Motor neuron (in vitro differentiated cells): ENCODE measurements around the gene PRG3. TPM values are rescaled to one million over a fixed set of nuclear protein-coding genes. Genes with fewer than 3 reads are reported as not detected.
"Not testable (repeated sequence)": the region's sequence is repeated elsewhere in the genome, so short reads cannot be mapped to it uniquely, and the experiment has no call there.

Source experiments
- ATAC-seq, 8 experiments: fragments of 200-7000 bp; cut with Tn5 transposase; replicated peaks in 6 of 8; 2 replicates each; pipeline ENCODE4 v1.8.0; 2021; ENCODE audit warnings: mild to moderate bottlenecking in 8 of 8, moderate library complexity in 8 of 8
- H3K27ac ChIP-seq, 2 donors: fragments of 250-450 bp; sonication (Bioruptor Pico); 2 replicates each; pipeline ENCODE4 v1.9.0; 2021; ENCODE audit warnings: antibody characterized with exemption in 2 of 2, mild to moderate bottlenecking in 2 of 2, moderate library complexity in 1 of 2
- H3K4me1 ChIP-seq, 2 donors: fragments of 250-450 bp; sonication (Bioruptor Pico); replicated peaks in 1 of 2; 2 replicates each; pipeline ENCODE4 v1.6.1; 2021; ENCODE audit warnings: antibody characterized with exemption in 2 of 2, mild to moderate bottlenecking in 2 of 2, moderate library complexity in 1 of 2
- H3K4me3 ChIP-seq, 5 donors: fragments of 250-450 bp; sonication (Bioruptor Pico); 2 replicates each; pipeline ENCODE4 v1.9.0; 2021; ENCODE audit warnings: antibody characterized with exemption in 5 of 5, mild to moderate bottlenecking in 5 of 5, moderate library complexity in 4 of 5
- WGBS, 10 experiments: fragments of 450-650 bp; shearing (Covaris generic); methylation state at CpG; one replicate each; pipeline ENCODE4 v1.0.0; 2022; 5-methylcytosine and 5-hydroxymethylcytosine counted together
- in situ Hi-C, 9 experiments: fragments of 400-800 bp; cut with MboI; loops; one replicate each; pipeline ENCODE4 v1.15.0; 2021; ENCODE audit warnings: low sequenced_read_pairs in 9 of 9, low pct_unique_long_range_greater_than_20kb in 2 of 9; ENCODE audit not compliant: unreplicated experiment in 9 of 9
- total RNA-seq, 8 experiments: library from RNA; unstranded; fragments of 300-600 nt; gene quantifications; 2 replicates each; pipeline versions ENCODE4 v1.2.3 to v1.2.4, GENCODE V29; 2022

The PRG3 gene
- total RNA-seq, 8 experiments from 2014 or later = not detected

DNA sequence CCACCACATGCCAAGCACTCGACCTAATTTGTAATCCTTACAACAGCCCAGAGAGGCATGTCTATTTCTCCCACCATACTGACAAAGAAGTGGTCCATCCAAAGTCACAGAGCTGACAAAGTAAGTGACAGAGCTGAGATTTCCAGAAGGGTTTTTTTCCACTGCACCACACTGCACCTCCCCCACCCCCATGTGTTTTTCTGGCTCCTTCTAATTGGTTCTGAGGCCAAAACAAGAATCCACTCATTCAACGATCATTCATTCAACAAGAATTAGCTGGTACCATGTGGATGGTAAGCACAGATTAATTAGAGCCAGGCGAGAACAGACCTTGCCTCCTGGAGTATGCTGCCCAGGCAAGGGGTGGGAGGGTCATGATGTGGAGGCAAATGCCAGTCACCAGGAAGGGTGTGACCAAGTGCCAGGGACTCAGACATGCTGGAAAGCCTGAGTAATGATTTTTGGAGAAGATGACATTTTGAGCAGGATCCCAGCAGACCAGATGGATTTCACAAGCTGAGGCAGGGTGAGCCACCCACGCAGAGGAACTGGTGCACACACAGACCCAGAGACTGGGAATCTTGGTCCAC lies 24.4 kb upstream of the PRG3 start:
- peak in 1 of 8 experiments; percentile 49 for ATAC-seq
- in situ Hi-C loops = no loop called here
- no peak overlapping the region for H3K4me3 ChIP-seq
- WGBS, 10 experiments = 0 to 100% (median 48%) methylated on average over 1 to 4 of the region's 4 CpGs; no CpG with 5 or more reads in 1 of the 10 experiments
- no peak overlapping the region for H3K27ac ChIP-seq
- no peaks in the 10 kb centered on the region for H3K4me1 ChIP-seq

DNA sequence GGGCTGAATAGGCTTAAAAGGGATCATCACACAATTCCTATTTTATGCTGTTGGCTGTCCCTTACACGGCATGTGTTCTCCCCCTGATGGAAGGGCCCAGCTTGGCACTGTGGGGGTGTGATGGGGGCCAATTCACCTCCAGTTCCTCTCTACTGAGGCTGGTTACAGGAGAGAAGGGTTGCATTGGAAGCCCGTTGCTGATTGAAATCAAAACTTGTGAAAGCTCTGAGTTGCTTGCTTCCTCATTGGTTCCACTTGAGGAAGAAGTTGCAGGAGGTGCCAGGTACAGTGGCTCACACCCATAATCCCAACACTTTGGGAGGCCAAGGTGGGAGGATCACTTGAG lies 22.8 kb upstream of the PRG3 start:
- no peaks in the 10 kb centered on the region for H3K4me1 ChIP-seq
- H3K4me3 ChIP-seq = no peak overlapping the region
- in situ Hi-C loops = no loop called here
- WGBS, 10 experiments = 56 to 100% (median 63%) methylated on average over 1 to 2 of the region's 2 CpGs; no CpG with 5 or more reads in 4 of the 10 experiments
- H3K27ac ChIP-seq = no peak overlapping the region
- no peak for ATAC-seq

DNA sequence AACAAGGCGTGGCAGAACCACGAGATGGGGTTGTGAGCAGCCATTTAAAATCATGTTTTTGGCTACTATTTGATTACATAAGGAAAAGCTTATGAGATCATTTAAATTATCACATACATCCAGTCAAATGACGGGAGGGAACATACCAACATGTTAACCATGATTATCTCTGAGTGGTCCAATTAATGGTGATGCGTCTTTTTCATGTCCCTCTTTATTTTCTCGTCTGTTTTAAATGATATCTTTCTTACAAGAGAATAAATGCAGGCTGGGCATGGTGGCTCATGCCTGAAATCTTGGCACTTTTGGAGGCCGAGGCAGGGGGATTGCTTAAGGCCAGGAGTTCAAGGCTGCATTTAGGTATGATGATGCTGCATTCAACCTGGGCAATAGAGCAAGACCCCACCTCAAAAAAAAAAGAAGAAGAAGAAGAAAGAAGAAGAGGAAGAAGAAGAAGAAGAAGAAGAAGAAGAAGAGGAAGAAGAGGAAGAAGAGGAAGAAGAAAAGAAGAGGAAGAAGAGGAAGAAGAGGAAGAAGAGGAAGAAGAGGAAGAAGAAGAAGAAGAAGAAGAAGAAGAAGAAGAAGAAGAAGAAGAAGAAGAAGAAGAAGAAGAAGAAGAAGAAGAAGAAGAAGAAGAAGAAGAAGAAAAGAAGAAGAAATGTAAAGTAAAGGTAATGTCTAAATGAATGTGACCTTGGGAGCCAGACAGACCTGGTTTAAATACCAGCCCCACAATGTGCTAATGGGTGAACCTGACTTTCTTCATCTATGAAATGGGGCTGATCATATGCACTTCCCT lies 22.3 kb upstream of the PRG3 start:
- H3K4me3 ChIP-seq, H3K27ac ChIP-seq, H3K4me1 ChIP-seq, ATAC-seq, in situ Hi-C loops: not testable (repeated sequence)
- 41 to 83% (median 78%) methylated on average over 1 to 5 of the region's 6 CpGs; no CpG with 5 or more reads in 1 of the 10 experiments for WGBS, 10 experiments

DNA sequence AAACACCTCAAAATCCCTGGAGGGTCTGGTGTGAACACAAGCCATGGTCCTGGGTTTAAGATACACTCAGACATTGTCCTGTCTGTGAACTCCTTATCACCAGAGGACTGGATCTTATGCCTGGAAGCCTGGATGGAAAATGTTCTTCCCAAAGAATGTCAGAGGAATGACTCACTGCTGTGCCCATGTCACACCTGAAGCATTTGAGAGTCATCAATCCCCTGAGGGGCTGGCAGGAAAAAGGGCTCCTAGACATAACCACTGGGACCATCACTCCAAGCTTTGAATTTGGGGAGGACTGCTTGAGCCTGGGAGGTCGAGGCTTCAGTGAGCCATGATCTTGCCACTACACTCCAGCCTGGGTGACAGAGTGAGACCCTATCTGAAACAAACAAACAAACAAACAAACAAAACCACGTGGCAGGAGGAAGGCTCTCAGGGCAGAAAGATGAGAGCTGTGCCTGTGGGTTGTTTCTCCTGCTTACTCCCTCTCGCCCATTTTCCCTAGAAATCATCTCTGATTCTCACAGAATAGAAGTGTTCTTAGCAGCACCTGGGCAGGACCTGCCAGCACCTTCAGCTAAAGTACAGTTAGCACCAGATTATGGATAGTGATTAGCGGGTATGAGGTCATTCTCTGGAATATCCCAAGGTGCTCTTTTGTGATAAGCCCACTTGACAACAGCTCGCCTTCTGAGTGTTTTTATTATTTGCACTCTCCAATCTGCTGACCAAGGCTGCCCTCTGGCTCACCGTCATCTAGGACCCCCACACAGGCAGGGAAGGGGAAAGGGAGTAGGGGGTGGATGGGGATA lies 21.4 kb upstream of the PRG3 start:
- Histone ChIP-seq H3K27ac (no peak overlapping the region), H3K4me1 (no peaks in the 10 kb centered on the region), H3K4me3 (no peak overlapping the region)
- no peak for ATAC-seq
- in situ Hi-C loops = no loop called here
- WGBS, 10 experiments = 17 to 100% (median 43%) methylated on average over 1 to 4 of the region's 6 CpGs; no CpG with 5 or more reads in 2 of the 10 experiments

DNA sequence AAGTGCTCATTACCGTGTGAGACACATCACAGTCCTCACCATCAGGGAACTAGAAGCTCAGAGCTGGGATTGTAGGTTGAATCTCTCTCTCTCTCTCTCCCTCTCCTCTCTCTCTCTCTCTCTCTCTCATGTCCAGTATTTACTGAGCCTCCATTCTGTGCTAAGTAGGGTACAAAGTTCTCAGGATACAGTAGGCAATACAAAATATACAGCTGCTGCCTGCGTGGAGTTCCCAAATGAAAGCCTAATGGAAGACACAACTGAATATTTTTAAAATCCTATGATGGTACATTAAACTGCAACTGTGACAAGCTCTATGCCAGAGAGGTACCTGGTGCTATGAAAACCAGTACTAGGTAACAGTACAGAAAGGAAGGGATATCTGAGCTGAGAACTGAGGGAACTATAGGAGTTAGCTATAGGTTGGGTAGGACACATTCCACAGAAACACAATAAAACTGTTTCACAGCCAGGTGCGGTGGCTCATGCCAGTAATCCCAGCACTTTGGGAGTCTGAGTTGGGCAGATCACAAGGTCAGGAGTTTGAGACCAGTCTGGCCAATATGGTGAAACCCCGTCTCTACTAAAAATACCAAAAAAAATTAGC lies 19.1 kb upstream of the PRG3 start:
- Histone ChIP-seq H3K27ac (no peak overlapping the region), H3K4me1 (no peaks in the 10 kb centered on the region), H3K4me3 (no peak overlapping the region)
- in situ Hi-C loops = no loop called here
- WGBS, 10 experiments = 20 to 100% (median 92%) methylated on average over 1 to 3 of the region's 4 CpGs; no CpG with 5 or more reads in 2 of the 10 experiments
- ATAC-seq = no peak

DNA sequence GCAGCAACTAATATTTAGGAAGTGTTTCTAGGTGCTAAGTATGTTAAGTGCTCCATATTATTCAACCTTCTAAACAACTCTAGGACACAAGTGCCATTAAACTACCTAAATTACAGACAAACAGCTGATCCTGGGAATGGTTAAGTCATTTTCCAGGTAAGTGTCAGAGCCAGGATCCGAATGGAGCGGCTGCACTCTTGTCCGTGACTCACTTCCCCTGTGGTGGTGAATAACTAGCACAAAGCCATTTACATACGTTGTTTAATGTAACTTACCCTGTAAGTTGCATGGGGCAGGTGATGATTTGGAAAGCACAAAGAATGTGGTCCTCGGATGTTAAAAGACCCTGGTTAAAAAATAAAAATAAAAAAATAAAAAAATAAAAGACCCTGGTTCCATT lies 18.3 kb upstream of the PRG3 start:
- H3K27ac ChIP-seq = no peak overlapping the region
- no peaks in the 10 kb centered on the region for H3K4me1 ChIP-seq
- in situ Hi-C loops = no loop called here
- no peak for ATAC-seq
- WGBS, 10 experiments = 20 to 77% (median 48%) methylated on average over 3 to 5 of the region's 5 CpGs; no CpG with 5 or more reads in 2 of the 10 experiments
- H3K4me3 ChIP-seq = no peak overlapping the region

DNA sequence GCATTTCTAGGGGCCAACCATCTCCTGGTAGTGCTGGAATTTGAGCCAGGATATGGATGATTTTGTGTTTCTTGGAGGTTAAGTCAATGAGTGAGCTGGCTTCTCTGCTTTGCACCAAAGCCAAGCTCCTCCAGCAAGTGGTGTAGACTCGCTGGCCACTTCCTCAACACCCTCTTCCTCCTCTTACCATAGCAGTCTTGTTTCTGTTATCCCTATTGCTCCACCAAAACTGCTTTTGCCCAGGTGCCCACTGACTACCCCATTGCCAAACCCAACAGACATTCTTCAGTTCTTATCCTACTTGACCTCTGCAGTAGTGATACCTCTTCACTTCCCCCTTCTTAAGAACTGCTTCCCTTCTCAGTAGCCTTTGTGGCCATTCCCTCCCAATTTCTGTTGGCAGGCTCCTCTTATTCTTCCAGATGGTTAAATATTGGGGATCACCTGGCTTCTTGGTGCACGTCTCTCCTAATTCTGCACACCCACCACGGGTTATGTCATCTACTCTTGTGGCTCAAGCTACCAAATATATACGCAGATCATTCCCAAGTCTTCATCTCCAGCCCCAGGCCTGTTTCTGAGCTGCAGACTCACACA lies 16.5 kb upstream of the PRG3 start:
- 17 to 84% (median 20%) methylated on average over 1 to 2 of the region's 4 CpGs; no CpG with 5 or more reads in 6 of the 10 experiments for WGBS, 10 experiments
- in situ Hi-C loops = no loop called here
- ATAC-seq = no peak
- no peak overlapping the region for H3K4me3 ChIP-seq
- no peak overlapping the region for H3K27ac ChIP-seq
- no peaks in the 10 kb centered on the region for H3K4me1 ChIP-seq

DNA sequence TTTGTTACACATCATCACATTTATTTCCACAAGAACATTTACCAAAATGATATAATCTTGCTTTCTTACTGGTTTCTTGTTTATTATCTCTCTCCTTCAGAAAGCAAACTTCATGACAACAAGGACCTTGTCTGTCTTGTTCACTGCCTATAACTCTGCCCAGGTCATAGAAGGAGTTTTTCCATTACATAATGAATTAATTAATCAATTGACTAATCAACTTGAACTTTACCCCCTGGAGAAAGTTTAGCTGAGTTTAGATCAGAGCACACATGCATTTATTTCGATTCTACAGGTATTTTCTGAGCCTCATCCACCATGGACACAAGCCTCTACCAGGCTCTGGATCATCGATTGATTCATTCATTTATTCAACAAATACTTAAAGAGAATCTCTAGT lies 15.8 kb upstream of the PRG3 start:
- H3K4me3 ChIP-seq = no peak overlapping the region
- WGBS, 10 experiments = 0 to 60% (median 41%) methylated on average over 1 to 2 of the region's 2 CpGs; no CpG with 5 or more reads in 3 of the 10 experiments
- no peak overlapping the region for H3K27ac ChIP-seq
- in situ Hi-C loops = no loop called here
- no peaks in the 10 kb centered on the region for H3K4me1 ChIP-seq
- ATAC-seq = no peak

DNA sequence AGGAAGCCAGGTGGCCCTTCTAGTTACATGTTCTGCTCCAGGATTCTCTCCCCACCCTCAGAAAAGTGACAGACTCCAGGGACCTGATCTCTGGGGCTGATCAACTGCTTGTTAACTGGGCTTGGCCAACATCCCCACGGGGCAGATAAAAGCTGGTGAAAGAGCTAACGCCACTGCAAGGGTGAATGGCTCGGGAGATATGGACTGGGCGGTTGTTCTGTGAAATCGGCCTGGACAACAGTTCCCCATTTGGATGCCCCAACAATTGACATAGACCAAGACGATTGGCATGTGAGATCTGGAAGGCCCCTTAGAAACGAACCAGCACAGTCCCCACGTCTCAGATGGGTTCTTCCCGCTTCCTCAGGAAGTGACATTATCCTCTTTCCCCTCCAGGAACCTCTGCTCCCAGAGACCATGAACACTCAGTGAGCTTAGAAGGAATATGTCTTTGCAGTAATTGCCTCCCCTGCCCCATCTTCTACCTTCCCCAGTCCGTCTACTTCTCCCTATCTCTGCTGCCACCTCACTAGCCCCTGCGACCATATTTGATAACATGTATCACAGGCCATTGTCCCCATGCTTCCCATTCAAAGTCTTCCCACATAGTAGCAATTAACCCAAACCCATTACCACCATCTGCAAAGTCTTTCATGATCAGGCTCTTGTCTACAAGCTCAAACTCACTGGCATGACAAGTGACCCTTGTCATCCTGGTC lies 15.1 kb upstream of the PRG3 start:
- no peaks in the 10 kb centered on the region for H3K4me1 ChIP-seq
- in situ Hi-C loops = no loop called here
- H3K27ac ChIP-seq = no peak overlapping the region
- ATAC-seq = no peak
- no peak overlapping the region for H3K4me3 ChIP-seq
- WGBS, 10 experiments = 20 to 100% (median 75%) methylated on average over 1 to 2 of the region's 11 CpGs; no CpG with 5 or more reads in 4 of the 10 experiments

DNA sequence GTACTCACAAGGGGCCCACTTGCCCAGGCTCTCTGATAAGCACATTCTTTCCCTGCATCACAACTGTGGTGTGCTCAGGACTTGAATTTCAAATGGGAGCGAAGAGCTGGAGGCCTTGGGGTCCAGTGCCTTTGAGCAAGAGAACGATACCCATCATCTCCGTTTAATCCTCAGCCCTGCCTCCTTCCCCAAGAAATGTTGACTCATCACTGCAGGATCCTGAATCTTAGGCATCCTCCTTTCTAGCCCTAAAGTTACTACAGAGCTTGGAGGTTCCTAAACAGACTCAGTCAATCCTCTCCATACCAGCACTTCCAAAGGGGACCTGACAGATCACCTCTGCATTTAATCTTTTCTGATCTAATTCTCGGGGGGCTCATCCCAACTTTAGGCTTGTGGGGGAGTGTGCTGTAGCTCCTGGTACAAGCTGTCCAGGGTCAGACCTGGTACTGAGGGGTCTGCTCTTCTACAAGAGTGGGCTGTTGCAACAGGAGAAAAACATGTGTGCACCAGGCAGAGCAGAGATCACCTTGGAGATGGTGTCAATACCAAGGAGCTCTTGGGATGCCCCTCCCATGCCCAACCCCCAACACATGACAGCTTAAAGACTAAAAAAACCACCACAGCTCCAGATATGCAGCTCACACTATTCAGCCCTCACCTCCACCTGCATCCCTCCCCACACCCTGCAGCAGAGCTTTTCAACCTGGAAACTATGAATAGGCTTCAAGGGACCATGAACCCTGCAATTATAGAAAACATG lies 13.4 kb upstream of the PRG3 start:
- in situ Hi-C loops = no loop called here
- H3K4me3 ChIP-seq = no peak overlapping the region
- no peak overlapping the region for H3K27ac ChIP-seq
- ATAC-seq = no peak
- H3K4me1 ChIP-seq = no peaks in the 10 kb centered on the region
- WGBS, 10 experiments = 28 to 90% (median 68%) methylated on average over 2 to 4 of the region's 4 CpGs; no CpG with 5 or more reads in 4 of the 10 experiments

DNA sequence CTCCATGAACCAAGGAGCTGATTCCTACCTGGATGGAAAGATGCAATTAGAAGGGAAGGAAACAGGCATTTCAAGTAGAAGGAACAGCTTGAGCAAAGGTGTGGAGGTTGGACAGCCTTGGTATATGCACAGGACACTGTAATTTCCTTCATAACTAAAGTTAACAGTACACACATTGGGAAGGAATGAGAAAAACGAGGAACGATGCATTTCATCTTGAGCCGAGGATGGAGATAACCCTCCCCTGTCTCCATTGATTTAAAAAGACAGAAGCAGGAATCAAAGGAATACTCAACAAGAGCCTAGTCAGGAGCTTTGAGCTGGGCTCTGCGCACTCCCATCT lies 11.8 kb upstream of the PRG3 start:
- Histone ChIP-seq H3K4me3 (no peak overlapping the region), H3K27ac (no peak overlapping the region), H3K4me1 (no peaks in the 10 kb centered on the region)
- WGBS, 10 experiments = 75 to 83% (median 78%) methylated on average over 3 to 4 of the region's 4 CpGs; no CpG with 5 or more reads in 5 of the 10 experiments
- no peak for ATAC-seq
- in situ Hi-C loops = no loop called here
